Right renal cortex interstitium (tissue), 3 donors: ENCODE results near the gene EWSR1. TPM values are rescaled to one million over a fixed set of nuclear protein-coding genes. Genes with fewer than 3 reads are reported as not detected.

Experiments used
- DNase-seq, 3 donors: peaks; one replicate each; pipeline ENCODE4 v3.0.0-alpha.2; 2013; ENCODE audit warnings: low read depth in 3 of 3, low spot score in 2 of 3
- polyA plus RNA-seq, 3 donors: library from polyadenylated mRNA; unstranded; fragments of 120-200 nt; gene quantifications; one replicate each; pipeline ENCODE4 v1.2.1, GENCODE V29; 2013; ENCODE audit not compliant: insufficient read length in 3 of 3

The EWSR1 gene
- polyA plus RNA-seq, 3 donors: 287 to 335 (median 320) TPM

GRCh38 chr22:29267462-29267857 lies 608 bp upstream of the EWSR1 start:
- no peak for DNase-seq

DNA sequence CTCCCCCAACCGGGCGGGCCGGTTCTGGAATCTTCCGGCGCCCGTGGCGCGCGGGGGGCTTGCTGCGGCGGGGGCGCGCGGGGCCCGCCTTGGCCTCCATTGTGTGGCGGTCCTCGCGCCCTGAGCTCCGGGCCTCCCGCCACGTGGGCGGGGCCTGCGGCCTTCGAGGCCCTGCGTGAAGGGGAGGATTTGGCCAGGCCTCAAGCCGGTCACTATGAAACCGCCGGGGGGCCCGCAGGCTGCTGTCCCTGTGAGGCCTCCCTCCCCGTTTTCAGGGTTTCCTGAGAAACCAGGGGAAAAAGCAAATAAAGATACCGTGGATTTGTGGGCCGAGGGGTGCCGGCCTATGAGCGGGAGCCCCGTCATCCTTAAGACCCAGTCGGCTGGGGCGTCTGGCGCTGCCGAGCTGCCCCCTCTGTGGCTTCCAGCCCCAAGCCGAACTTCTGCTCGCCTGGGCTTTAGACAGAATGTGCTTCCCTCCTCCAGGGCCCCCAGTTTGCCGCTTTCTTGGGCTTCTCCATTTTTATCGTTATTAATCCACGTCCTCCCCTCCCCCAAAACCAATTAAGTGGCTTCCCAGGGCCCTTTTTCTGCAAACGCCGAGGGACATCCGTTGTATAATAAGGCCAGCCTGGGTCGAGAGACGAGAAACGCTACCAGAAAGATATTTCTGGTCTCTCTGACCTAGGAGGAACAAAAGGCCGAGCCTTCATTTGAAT lies 602 bp downstream of the EWSR1 start:
- peak in 1 of 3 donors; percentile 39 for DNase-seq

DNA sequence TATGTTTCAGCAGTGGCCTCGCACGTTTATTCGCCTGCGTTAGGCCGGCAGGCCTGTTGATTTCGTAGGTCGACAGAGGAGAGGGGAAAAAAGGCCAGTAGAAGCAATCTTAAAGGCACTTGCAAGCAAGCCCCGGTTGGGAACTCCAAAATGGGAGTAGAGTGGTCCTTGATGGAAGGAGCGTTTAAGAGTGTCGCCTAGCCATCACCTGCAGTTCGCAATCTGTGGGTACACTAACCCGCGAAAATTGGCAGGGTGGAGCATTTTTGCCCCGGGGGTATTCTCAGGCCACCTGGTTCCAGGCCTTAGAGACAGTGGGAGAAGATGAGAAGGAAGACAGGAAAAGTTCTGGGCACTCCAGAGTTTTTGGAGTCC lies 1.1 kb downstream of the EWSR1 start:
- DNase-seq: no peak

GRCh38 chr22:29269731-29270474 lies 1.8 kb downstream of the EWSR1 start:
- DNase-seq: no peak

DNA sequence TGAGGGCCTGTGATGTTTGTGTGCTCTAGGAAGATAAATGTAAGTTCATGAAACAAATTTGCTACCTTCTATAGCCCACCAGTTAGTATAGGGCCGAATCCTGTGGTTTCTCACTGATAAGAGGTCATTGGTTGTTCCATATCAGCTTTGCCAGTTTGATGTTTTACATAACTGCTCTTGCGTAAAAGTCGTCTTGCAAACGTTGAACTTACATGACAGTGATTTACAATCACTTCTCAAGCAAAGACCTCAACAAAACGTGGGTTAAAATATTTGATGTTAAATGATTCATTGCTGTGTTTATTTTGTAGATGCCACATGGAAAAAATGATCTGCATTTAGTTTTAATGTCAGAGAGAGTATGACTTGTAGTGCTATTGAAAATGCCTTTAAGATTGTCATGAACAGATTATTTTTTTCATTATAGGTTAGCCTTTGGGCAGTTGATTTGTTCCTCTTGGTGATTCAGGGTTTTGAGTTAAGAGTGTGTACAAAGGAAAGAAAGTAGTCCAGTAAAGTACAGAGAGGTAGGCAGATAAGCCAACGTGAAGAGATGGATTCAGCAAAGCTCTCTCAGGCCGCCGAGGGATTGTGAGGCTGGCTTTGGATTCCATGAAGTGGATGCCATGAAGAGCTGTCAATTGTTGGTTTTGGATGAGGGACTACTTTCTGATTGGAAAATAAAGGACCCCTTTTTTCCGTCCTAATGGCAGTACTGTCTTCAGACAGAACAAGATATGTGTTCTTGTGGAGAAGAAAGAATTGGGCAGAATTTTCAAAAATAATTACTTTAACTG lies 2.6 kb downstream of the EWSR1 start:
- DNase-seq: no peak

- no peak for DNase-seq
These were observed 4.6 kb downstream of the EWSR1 start for GRCh38 chr22:29272624-29273023.

DNA sequence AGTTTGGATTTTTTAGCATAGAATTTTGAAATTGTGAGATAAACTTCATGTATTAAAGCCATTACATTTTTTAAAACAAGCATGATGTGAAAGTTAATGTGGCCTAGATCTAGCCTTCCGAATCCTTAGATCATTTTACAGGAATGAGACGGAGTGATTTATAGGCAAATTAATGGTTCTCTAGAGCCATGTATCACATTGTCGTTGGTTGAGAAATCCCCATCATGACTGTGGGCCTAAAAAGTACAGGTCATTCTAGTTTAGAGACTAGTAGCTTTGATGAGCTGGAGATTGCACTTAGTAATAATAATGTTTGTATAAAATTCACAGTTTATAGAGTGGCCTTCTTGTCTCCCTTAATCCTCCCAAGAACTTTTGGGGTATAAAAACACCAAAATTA lies 7.1 kb downstream of the EWSR1 start:
- DNase-seq: no peak

DNA sequence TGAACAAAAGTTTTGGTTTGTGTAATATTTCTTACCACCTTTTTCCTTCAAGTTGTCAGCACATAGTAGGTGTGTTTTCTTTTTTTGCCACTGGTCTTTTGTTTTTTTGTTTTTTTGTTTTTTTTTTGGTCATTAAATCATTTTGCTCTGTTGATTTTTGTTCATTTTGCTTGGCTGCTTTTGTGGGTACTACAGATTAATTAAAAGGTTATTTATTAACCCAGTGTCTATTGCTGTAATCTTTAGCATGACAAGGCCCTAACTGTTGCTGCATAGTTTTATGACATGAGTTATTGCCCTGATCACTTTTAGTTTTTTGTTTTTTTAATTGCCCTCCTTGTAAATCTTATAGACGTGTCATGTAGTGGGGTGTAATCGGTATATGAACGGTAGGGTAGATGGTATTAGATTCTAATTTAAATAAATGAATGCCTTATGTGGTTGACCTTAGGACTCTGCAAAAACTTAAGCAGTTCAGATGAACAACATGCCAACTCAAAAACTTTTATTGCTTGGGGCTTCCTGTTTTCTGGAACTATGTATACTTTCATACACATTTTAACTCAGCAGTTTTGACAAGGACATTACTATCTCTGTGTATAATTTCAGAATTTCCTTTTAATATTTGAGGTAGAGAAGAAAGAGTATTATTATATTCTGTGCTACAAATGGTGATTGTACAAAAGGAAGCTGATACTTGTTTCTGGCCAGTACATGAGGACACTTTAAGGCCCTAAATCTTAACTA lies 7.9 kb downstream of the EWSR1 start:
- DNase-seq: no peak

- no peak for DNase-seq
These were observed 9.9 kb downstream of the EWSR1 start for GRCh38 chr22:29277927-29278326.

DNA sequence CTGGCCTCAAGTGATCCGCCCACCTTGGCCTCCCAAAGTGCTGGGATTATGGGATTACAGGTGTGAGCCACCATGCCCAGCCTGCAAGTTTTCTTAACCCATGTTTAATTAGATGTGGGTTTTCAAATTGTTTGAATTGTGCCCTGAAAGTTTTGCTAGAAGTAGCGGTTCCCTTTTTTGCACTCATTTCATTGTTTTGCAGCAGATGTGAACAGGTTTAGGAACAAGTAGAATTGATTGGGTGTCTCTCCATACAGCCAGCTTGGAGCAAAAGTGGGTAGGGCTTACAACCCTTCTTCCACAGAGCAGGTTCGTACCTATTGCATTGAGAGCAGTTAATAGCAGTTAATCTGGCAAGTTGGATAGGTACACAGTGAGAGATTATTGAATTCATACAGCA lies 16.1 kb downstream of the EWSR1 start:
- DNase-seq: no peak

DNA sequence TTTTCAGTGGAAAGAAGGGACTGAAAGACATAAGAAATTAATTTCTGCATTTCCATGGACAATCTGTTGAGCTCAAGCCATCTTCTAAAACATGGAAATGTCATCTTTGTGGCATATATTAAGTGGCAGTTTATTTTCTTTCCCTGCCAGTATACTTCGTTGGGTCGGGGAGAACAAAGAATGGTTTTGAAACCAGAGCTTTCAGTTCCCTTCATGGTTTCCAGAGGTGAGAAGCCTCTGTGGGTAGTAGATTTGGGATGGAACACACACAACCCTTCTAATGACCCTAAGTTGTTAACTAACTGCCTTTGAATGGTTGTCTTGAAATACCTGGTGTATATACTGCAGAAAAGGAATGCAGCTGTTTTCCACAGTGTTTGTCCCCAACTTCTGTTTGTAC lies 20.8 kb downstream of the EWSR1 start:
- DNase-seq: no peak

- DNase-seq: no peak
These were observed 22.0 kb downstream of the EWSR1 start for GRCh38 chr22:29290061-29290460.

DNA sequence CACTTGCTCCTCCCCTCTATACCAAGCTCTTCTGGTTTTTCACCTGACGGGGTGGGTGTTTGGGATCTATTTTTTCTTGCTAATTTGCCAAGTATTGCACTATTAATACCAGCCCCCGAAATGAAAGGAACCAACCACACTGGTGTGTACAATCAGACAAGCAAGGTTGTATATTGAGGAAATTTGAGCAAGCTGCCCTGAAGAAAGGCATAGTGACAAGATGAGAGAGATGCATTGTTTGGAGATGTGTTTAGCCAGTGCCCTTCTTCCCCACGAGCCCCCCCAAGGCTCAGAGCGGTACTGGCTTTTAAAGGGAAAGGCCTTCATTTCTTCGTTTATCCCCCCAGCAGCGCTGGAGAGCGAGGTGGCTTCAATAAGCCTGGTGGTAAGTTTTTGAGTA lies 23.1 kb downstream of the EWSR1 start:
- no peak for DNase-seq

DNA sequence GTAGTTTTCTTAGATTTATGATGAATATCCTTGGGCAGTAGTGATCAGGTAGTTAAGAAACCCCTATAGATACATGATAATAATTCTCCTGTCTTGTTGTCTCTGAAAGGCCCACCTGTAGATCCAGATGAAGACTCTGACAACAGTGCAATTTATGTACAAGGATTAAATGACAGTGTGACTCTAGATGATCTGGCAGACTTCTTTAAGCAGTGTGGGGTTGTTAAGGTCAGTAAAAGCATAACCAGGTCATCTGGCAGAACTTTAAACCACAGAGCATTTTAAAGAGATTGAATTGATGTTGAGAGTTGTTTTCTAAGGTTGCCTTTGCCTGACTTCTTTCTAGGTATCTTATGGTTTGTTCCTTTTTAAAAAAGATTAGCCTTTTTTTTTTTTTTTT lies 24.3 kb downstream of the EWSR1 start:
- DNase-seq: no peak

- no peak for DNase-seq
These were observed 30.6 kb downstream of the EWSR1 start for GRCh38 chr22:29298641-29299040.

GRCh38 chr22:29299136-29299900 lies 31.2 kb downstream of the EWSR1 start:
- no peak for DNase-seq

DNA sequence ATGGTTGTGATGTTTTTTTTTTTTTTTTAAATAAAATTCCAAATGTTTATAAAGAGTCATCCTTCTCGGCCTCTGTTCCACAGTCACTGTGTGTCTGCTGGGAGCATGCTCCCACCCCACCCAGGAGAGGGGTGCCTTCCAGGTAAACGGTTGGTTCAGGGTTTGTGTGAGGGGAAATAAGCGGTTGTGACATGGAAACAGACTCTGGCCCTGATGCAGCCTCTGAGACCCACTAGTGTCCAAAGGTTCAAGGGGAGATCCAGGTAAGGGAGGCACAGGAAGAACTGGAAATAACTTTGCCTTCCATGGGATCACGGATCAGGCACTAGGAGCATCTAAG lies 32.4 kb downstream of the EWSR1 start:
- no peak for DNase-seq

DNA sequence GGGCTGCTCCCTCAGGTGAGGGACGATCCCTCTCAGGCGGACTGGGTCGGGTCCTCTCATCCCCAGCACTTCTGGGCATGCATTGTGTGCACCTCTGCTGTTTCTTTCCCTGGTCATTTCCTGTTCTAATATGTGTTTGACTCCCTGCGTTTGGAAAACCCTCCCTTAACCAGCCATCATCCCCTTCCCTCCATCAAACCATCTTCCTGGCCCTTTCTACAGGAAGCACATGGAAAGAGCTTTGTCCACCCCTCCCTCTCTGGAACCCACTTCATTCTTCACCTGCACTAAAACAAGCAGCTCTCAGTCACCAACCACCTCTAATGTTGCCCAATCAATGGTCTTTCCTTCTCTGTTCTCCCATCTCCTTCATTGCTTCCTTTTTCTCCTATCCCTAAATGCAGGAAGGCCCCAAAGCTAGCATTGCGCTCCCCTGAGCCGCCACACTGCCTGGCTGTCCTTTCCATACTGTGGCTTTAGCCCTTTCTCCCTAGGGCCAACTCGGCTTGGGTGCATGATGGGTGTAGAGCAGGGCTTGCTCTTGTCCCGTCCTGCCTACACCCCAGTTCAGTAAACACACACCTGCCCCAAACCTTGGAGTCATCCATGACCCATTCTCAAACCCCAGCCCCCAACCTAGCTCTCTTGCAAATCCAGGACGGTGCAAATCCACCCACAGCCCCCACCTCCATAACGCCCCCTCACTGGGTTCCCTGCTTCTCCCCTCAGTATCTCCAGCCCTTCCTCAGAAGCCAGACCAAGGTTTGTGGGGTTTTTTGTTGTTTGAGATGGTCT lies 32.9 kb downstream of the EWSR1 start:
- no peak for DNase-seq

DNA sequence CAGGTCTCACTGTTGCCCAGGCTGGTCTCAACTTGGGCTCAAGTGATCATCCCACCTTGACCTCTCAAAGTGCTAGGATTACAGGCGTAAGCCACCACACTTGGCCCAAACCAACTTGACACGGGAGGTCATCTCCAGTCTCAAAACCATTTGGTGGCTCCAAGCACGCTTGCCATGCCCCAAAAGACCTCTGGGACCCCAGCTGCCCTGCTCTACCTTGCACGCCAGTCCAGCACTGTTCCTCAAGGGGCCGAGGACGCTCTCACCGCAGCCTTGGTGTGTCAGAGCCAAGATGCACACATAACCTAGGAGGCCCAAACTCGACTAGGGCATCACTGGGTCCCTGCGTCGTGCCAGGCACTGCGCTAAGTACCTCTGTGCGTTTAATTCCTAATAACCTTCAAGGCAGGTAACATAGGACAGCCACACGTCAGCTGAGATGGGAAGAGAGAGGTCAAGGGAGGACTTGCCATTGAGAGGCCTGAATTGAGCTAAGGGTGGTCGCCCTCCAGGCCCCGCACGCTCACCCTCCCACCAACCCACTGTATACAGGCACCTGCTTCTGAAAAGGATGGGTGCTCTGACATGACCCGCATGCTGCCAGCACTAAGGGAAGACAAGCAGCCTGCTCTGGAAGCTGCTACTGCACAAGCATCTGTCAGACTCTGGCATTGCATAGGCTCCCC lies 33.8 kb downstream of the EWSR1 start:
- DNase-seq: no peak
